Right atrium auricular region (tissue), 2 donors: ENCODE results near the gene CDX2. TPM values are rescaled to one million over a fixed set of nuclear protein-coding genes. Genes with fewer than 3 reads are reported as not detected.

ENCODE experiments used
- DNase-seq: peaks from one replicate; pipeline ENCODE4 v3.0.0-alpha.2; 2019; ENCODE audit warnings: low spot score
- H3K27ac ChIP-seq, 2 donors: fragments of 200-600 bp; sonication (generic); 1 replicate in 1 of 2; 2 replicates in 1 of 2; pipeline ENCODE4 v1.5.1; 2016 to 2019
- H3K27me3 ChIP-seq, 2 donors: fragments of 200-600 bp; sonication (generic); one replicate each; pipeline versions ENCODE4 v1.5.1 to v1.6.0; 2017 to 2019
- H3K36me3 ChIP-seq: fragments of 200-600 bp; sonication (generic); one replicate; pipeline ENCODE4 v1.5.1; 2016
- H3K4me1 ChIP-seq, 2 donors: fragments of 200-600 bp; sonication (generic); one replicate each; pipeline versions ENCODE4 v1.5.1 to v1.6.0; 2017 to 2019
- H3K4me3 ChIP-seq, 2 donors: fragments of 200-600 bp; sonication (generic); 1 replicate in 1 of 2; 2 replicates in 1 of 2; pipeline ENCODE4 v1.5.1; 2017 to 2019; ENCODE audit warnings: mild to moderate bottlenecking in 1 of 2, moderate library complexity in 1 of 2
- H3K9me3 ChIP-seq, 2 donors: fragments of 200-600 bp; sonication (generic); one replicate each; pipeline ENCODE4 v1.5.1; 2019
- total RNA-seq, 2 donors: library from RNA; depleted of rRNA; stranded (reverse); fragments of >200 nt; gene quantifications; one replicate each; pipeline ENCODE4 v1.1.0, GENCODE V29; 2016
- TF ChIP-seq, protein P1 (sequence below), 2 donors: fragments of 200-600 bp; sonication (generic); IDR thresholded peaks; one replicate each; pipeline ENCODE4 v1.5.1; 2019; ENCODE audit warnings: antibody characterized with exemption in 2 of 2

The CDX2 gene
- total RNA-seq, 2 donors from 2014 or later: not detected

DNA sequence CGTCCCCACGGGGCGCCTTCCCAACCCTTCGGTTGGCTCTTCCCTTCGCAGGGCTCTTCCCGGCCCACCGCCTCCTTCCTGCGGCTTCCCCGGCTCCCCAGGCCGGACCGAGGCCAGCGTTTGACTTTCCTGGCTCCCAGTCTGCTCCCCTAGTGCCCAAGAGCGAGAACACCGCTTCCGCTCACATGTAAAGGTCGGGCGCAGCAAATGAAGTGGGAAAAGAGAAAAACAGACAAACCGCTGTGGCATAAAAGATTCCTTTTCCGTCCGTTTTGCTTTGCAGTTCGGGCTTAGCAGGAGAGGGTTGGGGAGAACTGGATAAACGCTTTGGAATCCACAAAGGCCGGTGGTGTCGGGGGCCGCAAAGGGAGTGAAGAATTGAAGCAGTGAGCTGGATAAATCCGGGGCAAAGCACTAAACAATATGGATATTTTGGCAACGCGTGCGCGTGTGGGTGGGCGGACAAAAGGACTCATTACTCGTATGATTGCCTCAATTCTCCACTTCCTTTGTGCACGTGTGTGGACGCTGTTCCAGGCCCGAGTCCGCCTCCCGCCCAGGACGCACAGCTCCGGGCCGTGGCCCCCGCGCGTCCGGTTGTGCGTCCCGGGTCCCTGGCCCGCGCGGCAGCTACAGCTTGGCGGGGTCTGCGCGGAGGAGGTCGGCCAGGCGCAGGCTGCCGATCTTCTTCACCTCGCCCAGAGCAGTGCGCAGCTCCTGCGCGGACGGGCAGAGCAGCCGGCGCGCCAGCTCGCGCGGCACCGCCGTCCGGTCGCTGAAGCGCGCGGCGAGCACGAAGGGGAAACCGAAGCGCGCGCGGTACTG lies 8.6 kb upstream of the CDX2 start:
- no peak overlapping the region for H3K27ac ChIP-seq
- peaks cover 19 to 55% of the 10 kb centered on the region in 2 donors for H3K27me3 ChIP-seq
- no peaks in the 10 kb centered on the region for H3K36me3 ChIP-seq
- H3K4me1 ChIP-seq: peaks cover 0 to 36% of the 10 kb centered on the region in 2 donors
- TF ChIP-seq, protein P1, sequence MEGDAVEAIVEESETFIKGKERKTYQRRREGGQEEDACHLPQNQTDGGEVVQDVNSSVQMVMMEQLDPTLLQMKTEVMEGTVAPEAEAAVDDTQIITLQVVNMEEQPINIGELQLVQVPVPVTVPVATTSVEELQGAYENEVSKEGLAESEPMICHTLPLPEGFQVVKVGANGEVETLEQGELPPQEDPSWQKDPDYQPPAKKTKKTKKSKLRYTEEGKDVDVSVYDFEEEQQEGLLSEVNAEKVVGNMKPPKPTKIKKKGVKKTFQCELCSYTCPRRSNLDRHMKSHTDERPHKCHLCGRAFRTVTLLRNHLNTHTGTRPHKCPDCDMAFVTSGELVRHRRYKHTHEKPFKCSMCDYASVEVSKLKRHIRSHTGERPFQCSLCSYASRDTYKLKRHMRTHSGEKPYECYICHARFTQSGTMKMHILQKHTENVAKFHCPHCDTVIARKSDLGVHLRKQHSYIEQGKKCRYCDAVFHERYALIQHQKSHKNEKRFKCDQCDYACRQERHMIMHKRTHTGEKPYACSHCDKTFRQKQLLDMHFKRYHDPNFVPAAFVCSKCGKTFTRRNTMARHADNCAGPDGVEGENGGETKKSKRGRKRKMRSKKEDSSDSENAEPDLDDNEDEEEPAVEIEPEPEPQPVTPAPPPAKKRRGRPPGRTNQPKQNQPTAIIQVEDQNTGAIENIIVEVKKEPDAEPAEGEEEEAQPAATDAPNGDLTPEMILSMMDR (IDR thresholded peaks at IDR 0.05): no peak
- no peaks in the 10 kb centered on the region for H3K9me3 ChIP-seq
- peak overlapping the region in 1 of 2 donors; percentile 24 for H3K4me3 ChIP-seq
- DNase-seq: no peak

DNA sequence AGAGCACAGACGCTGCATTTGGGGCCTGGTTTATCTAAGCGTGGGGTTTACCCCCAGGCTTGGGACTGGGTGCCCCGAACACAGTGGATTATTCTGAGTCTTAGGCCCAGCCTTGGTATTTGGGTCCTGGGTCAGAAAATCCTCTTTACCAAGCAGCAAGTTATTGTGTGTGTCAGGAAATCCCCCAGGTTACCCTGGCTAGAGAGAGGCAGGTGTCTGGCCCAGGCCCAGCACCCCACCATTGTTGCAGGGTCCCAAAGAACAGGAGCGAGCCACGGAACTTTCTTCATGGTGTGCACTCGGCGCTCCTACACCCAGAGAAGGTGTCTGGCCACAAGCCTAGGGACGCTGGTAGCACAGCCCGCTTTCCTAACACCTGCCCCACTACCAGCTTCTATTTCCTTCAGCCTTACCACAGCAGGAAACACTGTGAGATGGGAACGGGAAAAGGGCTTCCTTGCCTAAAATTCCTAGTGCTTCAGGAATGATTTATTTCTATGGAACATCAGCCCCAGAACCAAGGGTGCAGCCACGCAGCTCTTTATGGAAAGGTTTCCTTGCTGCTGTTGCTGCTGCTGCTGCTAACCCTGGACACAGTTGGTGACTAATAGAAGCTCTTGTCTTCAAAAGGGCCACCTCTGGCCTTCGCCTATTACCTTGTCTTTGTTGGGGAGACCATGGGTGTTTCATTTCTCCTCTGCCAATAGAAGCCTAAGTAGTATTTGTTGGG lies 7.4 kb upstream of the CDX2 start:
- no peak for DNase-seq
- TF ChIP-seq, protein P1 (IDR thresholded peaks at IDR 0.05): no peak
- H3K27ac ChIP-seq: no peak overlapping the region
- no peaks in the 10 kb centered on the region for H3K9me3 ChIP-seq
- no peaks in the 10 kb centered on the region for H3K36me3 ChIP-seq
- H3K4me1 ChIP-seq: peaks cover 0 to 36% of the 10 kb centered on the region in 2 donors
- no peak overlapping the region for H3K4me3 ChIP-seq
- H3K27me3 ChIP-seq: peaks cover 19 to 50% of the 10 kb centered on the region in 2 donors

DNA sequence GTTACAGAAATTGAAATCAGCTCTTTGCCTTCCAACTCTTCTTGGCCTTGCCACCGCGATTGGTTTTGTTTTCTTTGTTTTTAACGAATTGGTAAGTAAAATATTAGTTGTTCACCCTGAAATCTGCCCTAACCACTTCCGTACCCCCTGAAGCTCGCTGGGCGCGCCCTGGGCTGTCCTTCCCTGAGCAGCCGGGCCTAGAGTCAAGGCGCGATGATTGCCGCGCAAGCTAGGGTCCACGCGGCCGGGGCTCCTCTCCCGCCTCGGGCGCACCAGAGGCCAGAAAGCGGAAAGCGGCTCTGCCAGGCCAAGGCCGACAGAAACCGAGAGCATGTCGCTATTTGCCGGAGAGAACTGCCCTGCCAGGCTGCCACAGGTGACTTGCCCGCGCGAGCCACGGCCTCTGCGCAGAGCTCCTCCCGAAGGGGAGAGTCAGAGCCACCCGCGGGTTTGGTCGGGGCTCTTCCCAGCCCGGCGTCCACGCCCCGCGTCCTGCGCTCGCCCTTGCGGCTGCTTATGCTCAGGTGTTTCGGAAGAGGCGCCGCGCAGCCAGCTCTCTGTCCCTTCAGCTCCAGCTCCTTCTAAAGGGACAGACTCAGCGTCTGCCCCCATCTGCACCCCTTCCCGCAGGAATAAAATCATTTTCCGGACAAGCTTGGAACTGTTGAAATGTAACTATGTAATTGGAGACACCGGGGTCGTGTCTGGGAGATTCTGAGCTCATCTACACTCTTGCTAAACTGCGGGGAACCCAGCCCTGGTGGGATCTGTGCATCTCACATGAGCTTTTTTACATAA lies 6.6 kb upstream of the CDX2 start:
- no peak overlapping the region for H3K4me3 ChIP-seq
- no peak overlapping the region for H3K27ac ChIP-seq
- TF ChIP-seq, protein P1 (IDR thresholded peaks at IDR 0.05): no peak
- peaks cover 19 to 53% of the 10 kb centered on the region in 2 donors for H3K27me3 ChIP-seq
- no peak for DNase-seq
- H3K4me1 ChIP-seq: peaks cover 0 to 37% of the 10 kb centered on the region in 2 donors
- no peaks in the 10 kb centered on the region for H3K36me3 ChIP-seq
- no peaks in the 10 kb centered on the region for H3K9me3 ChIP-seq

DNA sequence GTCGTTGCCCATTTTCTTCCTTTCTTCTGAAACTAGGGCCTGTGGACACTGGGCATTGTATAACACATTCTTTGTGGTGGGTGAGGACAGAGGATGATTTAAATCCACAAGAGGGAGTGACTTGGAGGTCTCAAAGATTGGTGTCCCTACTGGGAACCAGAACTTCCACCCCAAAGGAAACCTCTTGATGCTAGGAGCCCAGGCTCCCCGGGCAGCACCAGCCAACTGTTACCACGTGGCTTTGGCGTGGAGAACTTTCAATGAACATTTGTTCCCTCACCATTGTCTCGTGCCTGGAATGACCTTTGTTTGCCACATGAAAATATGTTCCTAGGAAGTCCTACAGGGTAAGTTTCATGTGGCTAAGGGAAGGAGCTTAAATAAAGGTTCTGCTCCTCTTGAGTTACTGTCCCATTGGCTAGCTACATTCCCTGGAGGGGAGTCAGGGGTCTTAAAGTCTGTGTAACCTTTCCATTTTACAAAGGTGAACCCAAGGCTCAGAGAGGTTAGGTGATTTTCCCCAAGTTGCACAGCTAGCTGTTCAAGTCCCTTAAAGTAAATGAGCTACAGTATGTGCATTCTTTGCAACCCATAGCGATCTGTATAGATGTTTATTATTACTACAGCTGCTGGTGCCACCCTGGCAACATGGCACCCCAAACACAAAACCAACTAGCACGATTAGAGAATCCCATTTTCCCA lies 5.0 kb upstream of the CDX2 start:
- TF ChIP-seq, protein P1 (IDR thresholded peaks at IDR 0.05): no peak
- H3K27ac ChIP-seq: no peak overlapping the region
- no peaks in the 10 kb centered on the region for H3K36me3 ChIP-seq
- DNase-seq: peak; percentile 32
- peaks cover 0 to 30% of the 10 kb centered on the region in 2 donors for H3K4me1 ChIP-seq
- no peak overlapping the region for H3K4me3 ChIP-seq
- H3K27me3 ChIP-seq: peaks cover 19 to 46% of the 10 kb centered on the region in 2 donors
- H3K9me3 ChIP-seq: no peaks in the 10 kb centered on the region

DNA sequence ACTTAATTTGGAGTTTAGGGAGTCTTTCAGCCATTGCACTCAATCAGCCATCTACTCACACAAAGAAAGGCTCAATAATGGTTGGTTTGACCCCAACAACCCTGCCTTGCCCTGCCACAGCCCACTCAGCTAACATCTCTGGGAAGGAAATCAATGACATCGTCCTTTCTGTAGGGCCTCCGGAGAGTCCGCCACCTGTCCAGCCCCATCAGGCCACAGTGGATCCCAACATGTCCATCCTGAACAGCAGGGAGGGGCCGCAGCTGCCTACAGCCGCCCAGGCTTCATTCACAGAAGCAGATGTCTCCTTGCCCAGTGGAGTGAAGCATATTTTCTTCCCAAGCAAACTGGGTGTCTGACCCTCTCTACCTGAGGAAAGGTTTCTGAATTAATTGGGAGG lies 4.2 kb upstream of the CDX2 start:
- Histone ChIP-seq H3K27ac (no peak overlapping the region), H3K36me3 (no peaks in the 10 kb centered on the region), H3K4me3 (no peak overlapping the region), H3K27me3 (peaks cover 19 to 46% of the 10 kb centered on the region in 2 donors), H3K9me3 (no peaks in the 10 kb centered on the region), H3K4me1 (peaks cover 0 to 30% of the 10 kb centered on the region in 2 donors)
- DNase-seq: peak; percentile 28
- TF ChIP-seq, protein P1 (IDR thresholded peaks at IDR 0.05): no peak
